ENCODE results near the gene ATL3. TPM values are rescaled to one million over a fixed set of nuclear protein-coding genes. Genes with fewer than 3 reads are reported as not detected.
"Not testable (repeated sequence)": the region's sequence is repeated elsewhere in the genome, so short reads cannot be mapped to it uniquely, and the experiment has no call there.

Gene ATL3
- polyA plus RNA-seq, 4 donors, result 15.2 to 20.0 (median 17.0) TPM

DNA sequence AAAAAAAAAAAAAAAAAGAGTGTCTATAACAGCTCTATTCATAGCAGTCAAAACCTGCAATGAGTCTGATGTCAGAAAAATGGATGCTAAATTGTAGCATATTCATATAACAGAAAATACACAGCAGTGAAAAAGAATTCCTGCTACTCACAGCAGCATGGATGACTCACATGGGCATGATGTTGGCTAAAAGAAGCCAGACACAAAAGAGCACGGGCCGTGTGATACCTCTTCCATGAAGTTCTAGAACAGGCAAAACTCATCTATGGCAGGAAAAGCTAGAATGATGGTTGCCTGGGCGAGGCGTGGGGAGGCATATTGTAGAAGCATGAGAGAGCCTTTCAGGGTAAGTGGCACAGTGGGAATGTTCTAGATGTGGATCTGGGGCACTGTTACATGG lies 75.9 kb downstream of the ATL3 start:
- no peak for DNase-seq (ENCODE audit: low read depth in 4 of 4, low spot score in 2 of 4)

DNA sequence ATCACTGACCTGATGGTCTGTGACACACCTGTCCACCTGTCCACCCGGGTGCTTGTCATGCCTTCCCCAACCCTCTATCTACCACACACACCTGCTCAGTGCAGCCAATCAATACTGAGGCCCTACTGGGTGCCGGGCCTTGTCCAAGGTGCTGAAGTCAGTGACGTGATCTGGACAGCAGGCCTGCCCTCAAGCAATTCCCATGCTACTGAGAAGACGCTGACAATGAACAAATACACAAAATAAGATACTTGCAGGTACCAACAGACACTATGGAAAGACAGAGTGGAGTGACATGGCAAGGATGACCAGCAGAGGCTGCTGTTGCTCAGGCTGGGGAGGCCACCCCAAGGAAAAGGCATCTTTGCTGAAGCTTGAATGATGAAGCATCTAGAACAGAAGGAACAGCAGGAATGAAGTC lies 78.2 kb downstream of the ATL3 start:
- DNase-seq (ENCODE audit: low read depth in 4 of 4, low spot score in 2 of 4), result no peak

DNA sequence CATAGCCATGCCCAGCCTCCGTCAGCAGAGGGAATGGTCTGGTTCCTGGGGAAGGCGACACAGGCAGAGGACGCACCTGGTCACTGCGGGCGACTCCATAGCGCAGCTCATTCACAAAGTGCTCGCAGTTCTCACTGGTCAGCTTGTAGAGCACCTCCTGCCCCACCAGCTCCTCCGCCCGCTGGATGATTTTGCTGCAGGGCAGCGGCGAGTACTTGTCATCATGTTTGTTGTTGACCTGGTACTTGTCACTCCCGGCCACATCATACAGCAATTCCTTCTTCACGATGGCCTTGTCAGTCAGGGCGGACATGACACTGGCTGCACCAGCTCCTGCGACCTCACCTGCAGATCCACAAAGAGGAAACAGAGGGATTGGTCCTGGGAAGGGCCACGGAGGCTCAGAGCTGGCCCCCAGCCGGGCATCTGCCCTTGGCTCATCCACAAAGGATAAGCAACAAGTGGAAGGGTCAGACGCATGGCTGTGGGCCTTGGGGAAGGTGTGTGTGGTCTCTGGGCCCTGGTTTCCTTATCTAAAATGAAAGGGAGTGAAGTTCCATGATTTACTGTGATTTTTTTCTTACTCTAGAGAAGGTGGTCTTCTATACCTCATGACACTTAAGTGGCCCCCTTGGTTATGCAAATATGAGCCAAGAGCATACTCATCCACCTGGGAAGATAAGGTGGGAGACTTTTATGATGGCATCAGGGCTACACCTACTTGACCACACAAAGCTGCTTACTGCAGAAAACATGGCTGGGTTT lies 81.0 kb downstream of the ATL3 start:
- no peak for DNase-seq (ENCODE audit: low read depth in 4 of 4, low spot score in 2 of 4)

DNA sequence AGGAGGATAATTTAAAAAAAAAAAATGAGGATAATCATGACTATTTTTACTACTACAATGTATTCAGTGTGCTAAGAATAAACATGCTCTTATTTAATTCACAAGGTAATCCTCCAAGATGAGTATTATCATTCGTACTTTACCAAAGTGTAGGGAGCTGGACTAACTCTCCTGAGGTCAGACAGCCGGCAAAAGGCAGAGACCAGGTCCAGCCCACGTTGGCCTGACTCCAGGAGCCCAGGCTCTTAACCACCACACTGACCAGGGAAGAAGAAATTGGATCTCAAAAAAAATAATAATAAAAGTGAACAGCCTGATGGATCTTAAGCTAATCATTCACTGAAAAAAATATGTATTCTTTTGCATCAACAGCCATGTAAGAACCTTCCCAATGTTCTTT lies 82.2 kb downstream of the ATL3 start:
- no peak for DNase-seq (ENCODE audit: low read depth in 4 of 4, low spot score in 2 of 4)

DNA sequence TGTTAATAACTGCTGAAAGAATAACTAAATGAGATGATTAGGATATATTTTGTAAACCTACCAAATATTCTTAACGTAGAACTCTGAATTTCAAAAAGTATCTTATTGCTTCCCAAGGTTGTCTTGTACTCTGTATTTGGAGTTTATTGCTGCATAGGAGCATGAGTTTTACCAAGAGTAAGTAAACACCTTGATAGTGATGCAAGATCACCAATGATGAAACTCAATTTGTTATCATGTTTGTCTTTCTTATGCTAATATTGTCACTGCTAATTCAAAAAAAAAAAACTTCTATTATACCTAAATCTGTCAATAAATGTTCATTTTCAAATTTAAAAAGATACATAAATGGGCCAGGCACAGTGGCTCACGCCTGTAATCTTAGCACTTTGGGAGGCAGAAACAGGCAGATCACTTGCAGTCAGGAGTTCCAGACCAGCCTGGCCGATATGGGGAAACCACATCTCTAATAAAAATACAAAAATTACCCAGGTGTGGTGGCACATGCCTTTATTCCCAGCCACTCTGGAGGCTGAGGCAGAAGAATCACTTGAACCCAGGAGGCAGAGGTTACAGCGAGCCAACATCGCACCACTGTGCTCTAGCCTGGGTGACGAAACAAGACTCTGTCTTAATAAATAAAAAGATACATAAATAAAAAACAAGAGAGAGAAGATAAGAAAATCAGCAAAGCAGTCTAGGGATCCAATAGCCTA lies 84.6 kb downstream of the ATL3 start:
- DNase-seq (ENCODE audit: low read depth in 4 of 4, low spot score in 2 of 4), result no peak

DNA sequence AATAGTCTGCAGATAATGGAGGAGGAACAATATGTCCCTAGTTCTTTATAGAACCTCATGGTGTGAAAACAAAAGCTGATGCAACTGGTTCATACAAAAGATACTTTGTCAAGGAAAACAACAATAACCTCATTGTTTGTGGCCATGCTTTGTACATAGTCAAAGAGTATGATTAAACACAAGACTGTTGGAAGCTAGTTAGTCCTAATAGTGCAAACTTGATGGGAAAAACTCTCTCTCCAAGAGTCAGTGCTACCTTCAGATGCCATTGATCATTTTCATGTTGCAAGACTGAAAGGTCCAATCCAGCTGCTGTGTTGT lies 87.9 kb downstream of the ATL3 start:
- DNase-seq (ENCODE audit: low read depth in 4 of 4, low spot score in 2 of 4), result no peak

DNA sequence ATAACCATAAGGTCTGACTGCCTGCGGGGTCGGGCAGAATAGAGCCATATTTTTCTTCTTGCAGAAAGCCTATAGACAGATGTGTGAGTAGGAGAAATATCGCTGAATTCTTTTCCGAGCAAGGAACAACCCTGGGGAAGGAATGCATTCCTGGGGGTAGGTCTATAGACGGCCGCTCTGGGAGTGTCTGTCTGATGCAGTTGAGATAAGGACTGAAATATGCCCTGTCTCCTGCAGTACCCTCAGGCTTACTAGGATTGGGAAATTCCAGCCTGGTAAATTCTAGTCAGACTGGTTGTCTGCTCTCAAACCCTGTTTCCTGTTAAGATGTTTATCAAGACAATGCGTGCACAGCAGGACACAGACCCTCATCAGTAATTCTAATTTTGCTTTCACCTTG lies 90.0 kb downstream of the ATL3 start:
- not testable (repeated sequence) for DNase-seq (ENCODE audit: low read depth in 4 of 4, low spot score in 2 of 4)

DNA sequence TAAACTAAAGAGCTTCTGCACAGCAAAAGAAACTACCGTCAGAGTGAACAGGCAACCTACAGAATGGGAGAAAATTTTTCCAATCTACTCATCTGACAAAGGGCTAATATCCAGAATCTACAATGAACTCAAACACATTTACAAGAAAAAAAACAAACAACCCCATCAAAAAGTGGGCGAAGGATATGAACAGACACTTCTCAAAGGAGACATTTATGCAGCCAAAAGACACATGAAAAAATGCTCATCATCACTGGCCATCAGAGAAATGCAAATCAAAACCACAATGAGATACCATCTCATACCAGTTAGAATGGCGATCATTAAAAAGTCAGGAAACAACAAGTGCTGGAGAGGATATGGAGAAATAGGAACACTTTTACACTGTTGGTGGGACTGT lies 92.3 kb downstream of the ATL3 start:
- DNase-seq (ENCODE audit: low read depth in 4 of 4, low spot score in 2 of 4), result not testable (repeated sequence)

DNA sequence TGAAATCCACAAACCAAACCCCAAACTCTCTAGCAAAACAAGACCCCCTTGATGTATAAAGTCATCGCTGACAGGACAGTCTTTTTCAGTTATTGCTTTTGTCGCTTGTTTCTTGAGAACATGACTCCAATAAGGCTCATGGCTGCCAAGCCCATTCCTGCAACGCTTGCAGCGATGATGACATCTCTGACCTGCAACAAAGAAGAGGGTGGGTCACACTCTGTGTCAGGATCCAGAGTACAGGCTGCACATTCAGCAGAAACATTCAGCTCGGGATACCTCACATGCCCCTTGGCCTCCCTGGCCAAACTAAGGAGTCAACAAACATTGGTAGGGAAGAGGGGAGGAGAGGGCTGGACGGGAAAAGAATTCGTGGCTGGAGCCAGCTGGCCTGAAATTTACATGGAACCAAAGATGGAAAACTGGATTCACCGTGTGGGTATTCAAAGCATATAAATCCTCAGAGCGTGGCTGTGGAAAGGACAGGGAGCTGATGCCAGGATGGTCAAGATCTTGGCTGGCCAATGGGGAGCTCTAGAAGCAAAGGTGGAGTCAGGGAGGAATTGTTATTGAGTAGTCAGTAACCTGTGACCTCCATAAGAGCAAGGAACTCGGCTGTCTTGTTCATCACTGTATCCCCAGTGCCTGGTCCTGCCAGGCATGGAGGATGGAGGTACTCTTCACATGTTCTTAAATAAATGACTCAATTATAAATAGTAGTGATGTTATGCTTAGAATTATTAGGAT lies 96.1 kb downstream of the ATL3 start:
- DNase-seq (ENCODE audit: low read depth in 4 of 4, low spot score in 2 of 4), result no peak

Other genes starting within 250 kb of the ATL3 start
- gene PLAAT5, start 180.2 kb downstream of the ATL3 start, polyA plus RNA-seq (ENCODE audit: insufficient read length in 4 of 4), result under 1 TPM; 0.24 to 0.99 (median 0.64) TPM
- under 1 TPM; 0.14 to 0.29 (median 0.27) TPM for gene LGALS12, start 165.3 kb downstream of the ATL3 start, polyA plus RNA-seq (ENCODE audit: insufficient read length in 4 of 4)
- gene PLAAT4, start 134.6 kb downstream of the ATL3 start, polyA plus RNA-seq (ENCODE audit: insufficient read length in 4 of 4), result 10 to 100 TPM in 3 of 4 donors, 1 to 10 TPM in 1; 8.5 to 14.7 (median 11.4) TPM
- gene PLAAT2, start 108.0 kb downstream of the ATL3 start, polyA plus RNA-seq (ENCODE audit: insufficient read length in 4 of 4), result under 1 TPM in 3 of 4 donors, not detected in 1; 0.27 to 0.76 (median 0.37) TPM
- 10 to 100 TPM; 13.5 to 20.8 (median 14.7) TPM for gene PLAAT3, start 56.9 kb downstream of the ATL3 start, polyA plus RNA-seq (ENCODE audit: insufficient read length in 4 of 4)
- gene RTN3, start 10.1 kb upstream of the ATL3 start, polyA plus RNA-seq (ENCODE audit: insufficient read length in 4 of 4), result 100 to 1,000 TPM; 154 to 172 (median 168) TPM
- 10 to 100 TPM; 43.3 to 54.8 (median 48.7) TPM for gene ZFTA, start 97.4 kb upstream of the ATL3 start, polyA plus RNA-seq (ENCODE audit: insufficient read length in 4 of 4)
- gene SPINDOC, start 142.1 kb upstream of the ATL3 start, polyA plus RNA-seq (ENCODE audit: insufficient read length in 4 of 4), result 10 to 100 TPM; 23.4 to 46.3 (median 37.1) TPM
- gene MARK2, start 167.7 kb upstream of the ATL3 start, polyA plus RNA-seq (ENCODE audit: insufficient read length in 4 of 4), result 10 to 100 TPM; 30.4 to 40.4 (median 35.7) TPM
- gene RCOR2, start 245.8 kb upstream of the ATL3 start, polyA plus RNA-seq (ENCODE audit: insufficient read length in 4 of 4), result 10 to 100 TPM in 3 of 4 donors, 1 to 10 TPM in 1; 9.7 to 17.2 (median 13.5) TPM